H1 (cell line): ENCODE results near the gene ANKRD6. TPM values are rescaled to one million over a fixed set of nuclear protein-coding genes. Genes with fewer than 3 reads are reported as not detected.

Experiments used
- CHD2 ChIP-seq: IDR thresholded peaks from 2 replicates; pipeline ENCODE4 v1.6.1; 2012; ENCODE audit warnings: low read length, improper control_type of control experiment
- EZH2 ChIP-seq: fragments of 200-600 bp; sonication (generic); IDR thresholded peaks from 2 replicates; pipeline ENCODE4 v1.7.1; 2012; ENCODE audit warnings: low read depth, mild to moderate bottlenecking, moderate library complexity, low read length, inconsistent platforms; ENCODE audit not compliant: severe bottlenecking
- FOSL1 ChIP-seq: IDR thresholded peaks from 2 replicates; pipeline ENCODE4 v1.6.1; 2011; ENCODE audit warnings: mild to moderate bottlenecking, low read depth, low read length, moderate library complexity; ENCODE audit not compliant: insufficient read depth
- JUND ChIP-seq: IDR thresholded peaks from 2 replicates; pipeline ENCODE4 v1.6.1; 2011; ENCODE audit warnings: mild to moderate bottlenecking, improper control_type of control experiment, low read length
- KDM1A ChIP-seq: fragments of 200-600, 300-600 bp; sonication (generic); IDR thresholded peaks from 2 replicates; pipeline ENCODE4 v1.7.1; 2016; ENCODE audit warnings: mild to moderate bottlenecking, low read length, borderline replicate concordance
- MAFK ChIP-seq: IDR thresholded peaks from 2 replicates; pipeline ENCODE4 v1.6.1; 2012; ENCODE audit warnings: low read depth, mild to moderate bottlenecking, improper control_type of control experiment, low read length
- polyA plus RNA-seq, 7 experiments: library from polyadenylated mRNA; depleted of rRNA in 3 of 7; stranded (reverse) in 5 of 7; unstranded in 2 of 7; fragments of >200 nt in 5 of 7; fragments of 200-250 nt in 2 of 7; gene quantifications; 1 replicate in 5 of 7; 2 replicates in 1 of 7; 4 replicates in 1 of 7; pipeline versions ENCODE4 v1.2.1 to v1.2.3, GENCODE V29; 2011 to 2013; ENCODE audit warnings: missing spikeins in 2 of 7, mixed read lengths in 2 of 7
- total RNA-seq: library from RNA; stranded (reverse); fragmentation: NEBNext Ultra II Directional; extraction: Animal tissue kit (Norgen Biotek cat#: 25700); gene quantifications from 2 replicates; pipeline ENCODE4 v1.2.1, GENCODE V29; 2021

Gene ANKRD6
- total and polyA plus RNA-seq, 2 of the 8 experiments (the other 6 are each of a cell fraction or from before 2014, with no cell fraction given), result 5.9 to 12.8 TPM

DNA sequence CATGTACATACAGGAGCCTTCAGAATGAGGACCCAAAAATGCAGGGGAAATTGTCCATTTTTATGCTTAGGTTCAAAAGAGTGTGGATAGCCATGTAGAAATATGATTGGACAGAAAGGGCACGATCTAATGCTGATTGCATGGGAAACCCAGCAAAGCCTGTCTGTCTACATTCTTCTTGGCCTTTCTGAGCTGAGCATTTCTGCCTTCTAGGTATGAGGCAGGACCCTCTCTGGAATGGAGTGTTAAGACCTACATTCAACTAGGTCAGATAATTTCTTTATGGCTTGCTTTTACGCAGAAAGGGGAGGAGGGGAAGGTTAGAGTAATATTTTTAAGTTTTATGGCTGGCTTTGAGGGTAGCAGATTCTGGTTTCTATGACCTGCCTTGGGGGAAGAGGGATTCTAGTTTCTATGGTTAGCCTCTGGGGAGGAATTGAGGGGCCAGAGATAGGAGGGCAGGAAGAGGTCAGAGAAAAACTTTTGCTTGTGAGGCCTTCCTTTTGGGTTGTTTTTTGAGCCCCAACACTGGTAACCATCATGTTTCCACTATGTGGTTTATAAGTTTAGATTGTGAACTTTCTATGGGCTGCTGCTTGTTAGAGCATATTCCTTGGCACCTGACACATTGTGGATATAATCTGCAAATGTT lies 142.1 kb downstream of the ANKRD6 start (continued):
- TF ChIP-seq EZH2 (no peak), JUND (no peak), MAFK (no peak), FOSL1 (no peak), KDM1A (no peak), CHD2 (no peak)
